ENCODE data around the gene SLC47A2.

DNA sequence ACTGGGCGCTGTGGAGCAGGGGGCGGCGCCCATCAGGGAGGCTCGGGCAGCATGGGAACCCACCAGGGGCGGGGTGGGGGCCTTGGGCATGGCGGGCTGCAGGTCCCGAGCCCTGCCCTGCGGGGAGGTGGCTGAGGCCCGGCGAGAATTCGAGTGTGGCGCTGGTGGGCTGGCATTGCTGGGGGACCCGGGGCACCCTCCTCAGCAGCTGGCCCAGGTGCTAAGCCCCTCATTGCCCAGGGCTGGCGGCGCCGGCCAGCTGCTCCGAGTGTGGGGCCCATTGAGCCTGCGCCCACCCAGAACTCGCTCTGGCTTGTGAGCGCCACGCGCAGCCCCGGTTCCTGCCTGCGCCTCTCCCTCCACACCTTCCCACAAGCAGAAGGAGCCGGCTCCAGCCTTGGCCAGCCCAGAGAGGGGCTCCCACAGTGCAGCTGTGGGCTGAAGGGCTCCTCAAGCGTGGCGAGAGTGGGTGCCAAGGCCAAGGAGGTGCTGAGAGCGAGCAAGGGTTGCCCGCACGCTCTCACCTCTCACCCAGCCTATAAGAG is 62.0 kb downstream of the SLC47A2 start:
- TF ChIP-seq, protein P1, sequence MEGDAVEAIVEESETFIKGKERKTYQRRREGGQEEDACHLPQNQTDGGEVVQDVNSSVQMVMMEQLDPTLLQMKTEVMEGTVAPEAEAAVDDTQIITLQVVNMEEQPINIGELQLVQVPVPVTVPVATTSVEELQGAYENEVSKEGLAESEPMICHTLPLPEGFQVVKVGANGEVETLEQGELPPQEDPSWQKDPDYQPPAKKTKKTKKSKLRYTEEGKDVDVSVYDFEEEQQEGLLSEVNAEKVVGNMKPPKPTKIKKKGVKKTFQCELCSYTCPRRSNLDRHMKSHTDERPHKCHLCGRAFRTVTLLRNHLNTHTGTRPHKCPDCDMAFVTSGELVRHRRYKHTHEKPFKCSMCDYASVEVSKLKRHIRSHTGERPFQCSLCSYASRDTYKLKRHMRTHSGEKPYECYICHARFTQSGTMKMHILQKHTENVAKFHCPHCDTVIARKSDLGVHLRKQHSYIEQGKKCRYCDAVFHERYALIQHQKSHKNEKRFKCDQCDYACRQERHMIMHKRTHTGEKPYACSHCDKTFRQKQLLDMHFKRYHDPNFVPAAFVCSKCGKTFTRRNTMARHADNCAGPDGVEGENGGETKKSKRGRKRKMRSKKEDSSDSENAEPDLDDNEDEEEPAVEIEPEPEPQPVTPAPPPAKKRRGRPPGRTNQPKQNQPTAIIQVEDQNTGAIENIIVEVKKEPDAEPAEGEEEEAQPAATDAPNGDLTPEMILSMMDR (conservative IDR thresholded peaks at IDR 0.05; ENCODE audit: low read length) = no peak
- no peak for TF ChIP-seq EZH2phosphoT487 (IDR thresholded peaks at IDR 0.05; ENCODE audit: borderline replicate concordance, low read depth, low read length)

All from OCI-LY7 (cell line).